Fibroblast of lung (primary cell): Measurements from ENCODE around the gene FUOM. TPM values are rescaled to one million over a fixed set of nuclear protein-coding genes. Genes with fewer than 3 reads are reported as not detected.

Source experiments
- DNase-seq, 2 donors: peaks; one replicate each; pipeline versions ENCODE4 v3.0.0 to v3.0.0-alpha.2; 2010; ENCODE audit warnings: low read depth in 2 of 2
- H2AFZ ChIP-seq: 2 replicates; pipeline ENCODE4 v1.5.1; 2012; ENCODE audit warnings: low read length, control low read depth, inconsistent platforms
- H3K27ac ChIP-seq: 2 replicates; pipeline ENCODE4 v1.5.1; 2011; ENCODE audit warnings: low read length, control low read depth; ENCODE audit not compliant: insufficient read depth
- H3K27me3 ChIP-seq: 2 replicates; pipeline ENCODE4 v1.5.1; 2011; ENCODE audit warnings: mild to moderate bottlenecking, low read length; ENCODE audit not compliant: control insufficient read depth, insufficient read depth
- H3K36me3 ChIP-seq: 2 replicates; pipeline ENCODE4 v1.5.1; 2011; ENCODE audit warnings: low read length; ENCODE audit not compliant: control insufficient read depth, insufficient read depth
- H3K4me1 ChIP-seq: 2 replicates; pipeline ENCODE4 v1.5.1; 2011; ENCODE audit warnings: low read length; ENCODE audit not compliant: control insufficient read depth, insufficient read depth; ENCODE audit errors: extremely low read depth
- H3K4me2 ChIP-seq: 2 replicates; pipeline ENCODE4 v1.5.1; 2011; ENCODE audit warnings: low read length, control low read depth; ENCODE audit not compliant: insufficient read depth; ENCODE audit errors: extremely low read depth
- H3K4me3 ChIP-seq, 4 experiments: fragments of 200-600 bp in 1 of 4; sonication (generic) in 1 of 4; replicated peaks in 1 of 4; 2 replicates each; pipeline ENCODE4 v1.5.1; 2011 to 2016; ENCODE audit warnings: low read length in 4 of 4, low read depth in 3 of 4, mild to moderate bottlenecking in 3 of 4, control low read depth in 2 of 4, inconsistent platforms in 1 of 4, mixed read lengths in 1 of 4; ENCODE audit not compliant: insufficient read depth in 1 of 4; ENCODE audit errors: control extremely low read depth in 1 of 4
- H3K79me2 ChIP-seq: 2 replicates; pipeline ENCODE4 v1.5.1; 2012; ENCODE audit warnings: mild to moderate bottlenecking, low read length, inconsistent platforms; ENCODE audit not compliant: control insufficient read depth, insufficient read depth
- H3K9ac ChIP-seq: 2 replicates; pipeline ENCODE4 v1.5.1; 2011; ENCODE audit warnings: mild to moderate bottlenecking, low read length, control low read depth; ENCODE audit not compliant: insufficient read depth
- H3K9me3 ChIP-seq: 2 replicates; pipeline ENCODE4 v1.5.1; 2012; ENCODE audit warnings: low read depth, low read length; ENCODE audit not compliant: control insufficient read depth, insufficient read depth
- H4K20me1 ChIP-seq: 2 replicates; pipeline ENCODE4 v1.5.1; 2011; ENCODE audit warnings: low read length; ENCODE audit not compliant: control insufficient read depth, insufficient read depth; ENCODE audit errors: extremely low read depth
- CTCF ChIP-seq, 2 donors: IDR thresholded peaks in 1 of 2; conservative IDR thresholded peaks in 1 of 2; 1 replicate in 1 of 2; 2 replicates in 1 of 2; pipeline ENCODE4 v1.5.1; 2011 to 2012; ENCODE audit warnings: low read length in 2 of 2, control low read depth in 1 of 2, inconsistent platforms in 1 of 2, low read depth in 1 of 2, mild to moderate bottlenecking in 1 of 2
- EZH2 ChIP-seq: IDR thresholded peaks from 2 replicates; pipeline ENCODE4 v1.5.1; 2012; ENCODE audit warnings: low read length, control low read depth, mild to moderate bottlenecking; ENCODE audit errors: missing control alignments
- polyA plus RNA-seq, 2 donors: library from polyadenylated mRNA; depleted of rRNA in 1 of 2; stranded (reverse) in 1 of 2; unstranded in 1 of 2; fragments of >200 nt; gene quantifications; 2 replicates each; pipeline ENCODE4 v1.2.1, GENCODE V29; 2011 to 2012; ENCODE audit warnings: missing spikeins in 1 of 2
- total RNA-seq: library from RNA; depleted of rRNA; stranded (reverse); fragments of >200 nt; gene quantifications from 2 replicates; pipeline ENCODE4 v1.2.1, GENCODE V29; 2014

FUOM gene
- total and polyA plus RNA-seq, 2 donors (not counting 1 experiment from before 2014, with no cell fraction given): 14.2 to 15.0 TPM

GRCh38 chr10:133375357-133376115 is 17.7 kb upstream of the FUOM start:
- H3K4me3 ChIP-seq: no peak overlapping the region
- no peak for TF ChIP-seq CTCF (conservative IDR thresholded peaks at IDR 0.05 in 1 of 2, IDR thresholded peaks at IDR 0.05 in 1 of 2; ENCODE audit: low read depth in 1 of 2, low read length in 2 of 2)
- no peak for TF ChIP-seq EZH2
- no peaks in the 10 kb centered on the region for H3K27me3 ChIP-seq
- peaks cover 2% of the 10 kb centered on the region for H3K36me3 ChIP-seq
- peaks cover 2% of the 10 kb centered on the region for H3K4me1 ChIP-seq
- no peak overlapping the region for H3K9ac ChIP-seq
- no peaks in the 10 kb centered on the region for H4K20me1 ChIP-seq
- no peaks in the 10 kb centered on the region for H3K9me3 ChIP-seq
- DNase-seq: no peak
- H3K79me2 ChIP-seq: peaks cover 1% of the 10 kb centered on the region
- no peak overlapping the region for H2AFZ ChIP-seq
- H3K27ac ChIP-seq: no peak overlapping the region
- H3K4me2 ChIP-seq: no peak overlapping the region

- peak; percentile 83 to 88 for DNase-seq
- Histone ChIP-seq H3K9ac (peak within 1 kb of the TSS; percentile 79), H3K9me3 (no peaks in the 10 kb centered on the region), H3K36me3 (peaks cover 11% of the 10 kb centered on the region), H3K27me3 (no peaks in the 10 kb centered on the region), H3K79me2 (peaks cover 1% of the 10 kb centered on the region), H2AFZ (peak within 1 kb of the TSS; percentile 85), H3K4me3 (peak within 1 kb of the TSS; percentile 55 to 73 (median 69)), H3K27ac (peak within 1 kb of the TSS; percentile 47), H4K20me1 (no peaks in the 10 kb centered on the region), H3K4me2 (peak within 1 kb of the TSS; percentile 53), H3K4me1 (peaks cover 2% of the 10 kb centered on the region)
- TF ChIP-seq EZH2 (no peak), CTCF (conservative IDR thresholded peaks at IDR 0.05 in 1 of 2, IDR thresholded peaks at IDR 0.05 in 1 of 2; ENCODE audit: low read depth in 1 of 2, low read length in 2 of 2) (no peak)
Observed at GRCh38 chr10:133373174-133374090, 15.6 kb upstream of the FUOM start, which contains the start of gene ECHS1. Gene ECHS1 (minus strand): TSS chr10:133373354. CDS start chr10:133373333, 21 bp downstream.

GRCh38 chr10:133372507-133372906 is 14.7 kb upstream of the FUOM start:
- H4K20me1 ChIP-seq: no peaks in the 10 kb centered on the region
- no peak overlapping the region for H2AFZ ChIP-seq
- peaks cover 13% of the 10 kb centered on the region for H3K36me3 ChIP-seq
- H3K4me2 ChIP-seq: peak overlapping the region; percentile 48
- no peaks in the 10 kb centered on the region for H3K27me3 ChIP-seq
- no peak overlapping the region for H3K9ac ChIP-seq
- TF ChIP-seq CTCF (conservative IDR thresholded peaks at IDR 0.05 in 1 of 2, IDR thresholded peaks at IDR 0.05 in 1 of 2; ENCODE audit: low read depth in 1 of 2, low read length in 2 of 2) (no peak), EZH2 (no peak)
- no peak overlapping the region for H3K27ac ChIP-seq
- peak overlapping the region in 1 of 4 experiments; percentile 72 for H3K4me3 ChIP-seq
- no peaks in the 10 kb centered on the region for H3K4me1 ChIP-seq
- peaks cover 1% of the 10 kb centered on the region for H3K79me2 ChIP-seq
- no peaks in the 10 kb centered on the region for H3K9me3 ChIP-seq
- DNase-seq: no peak
